Measurements from ENCODE around the gene MLH1.

- TF ChIP-seq POLR2A (IDR thresholded peaks at IDR 0.05): no peak
- TF ChIP-seq CTCF (IDR thresholded peaks at IDR 0.05): no peak
Measured at GRCh38 chr3:36991147-36991546, 2.2 kb upstream of the MLH1 start.
